Nucleus accumbens (tissue), 56 donors: ENCODE results near the gene RMND5B.
"Not testable (repeated sequence)": the region's sequence is repeated elsewhere in the genome, so short reads cannot be mapped to it uniquely, and the experiment has no call there.

Experiments used
- DNase-seq, 56 donors: peaks; one replicate each; lab custom pipeline; 2025; lab: John Stamatoyannopoulos, UW

Gene RMND5B

DNA sequence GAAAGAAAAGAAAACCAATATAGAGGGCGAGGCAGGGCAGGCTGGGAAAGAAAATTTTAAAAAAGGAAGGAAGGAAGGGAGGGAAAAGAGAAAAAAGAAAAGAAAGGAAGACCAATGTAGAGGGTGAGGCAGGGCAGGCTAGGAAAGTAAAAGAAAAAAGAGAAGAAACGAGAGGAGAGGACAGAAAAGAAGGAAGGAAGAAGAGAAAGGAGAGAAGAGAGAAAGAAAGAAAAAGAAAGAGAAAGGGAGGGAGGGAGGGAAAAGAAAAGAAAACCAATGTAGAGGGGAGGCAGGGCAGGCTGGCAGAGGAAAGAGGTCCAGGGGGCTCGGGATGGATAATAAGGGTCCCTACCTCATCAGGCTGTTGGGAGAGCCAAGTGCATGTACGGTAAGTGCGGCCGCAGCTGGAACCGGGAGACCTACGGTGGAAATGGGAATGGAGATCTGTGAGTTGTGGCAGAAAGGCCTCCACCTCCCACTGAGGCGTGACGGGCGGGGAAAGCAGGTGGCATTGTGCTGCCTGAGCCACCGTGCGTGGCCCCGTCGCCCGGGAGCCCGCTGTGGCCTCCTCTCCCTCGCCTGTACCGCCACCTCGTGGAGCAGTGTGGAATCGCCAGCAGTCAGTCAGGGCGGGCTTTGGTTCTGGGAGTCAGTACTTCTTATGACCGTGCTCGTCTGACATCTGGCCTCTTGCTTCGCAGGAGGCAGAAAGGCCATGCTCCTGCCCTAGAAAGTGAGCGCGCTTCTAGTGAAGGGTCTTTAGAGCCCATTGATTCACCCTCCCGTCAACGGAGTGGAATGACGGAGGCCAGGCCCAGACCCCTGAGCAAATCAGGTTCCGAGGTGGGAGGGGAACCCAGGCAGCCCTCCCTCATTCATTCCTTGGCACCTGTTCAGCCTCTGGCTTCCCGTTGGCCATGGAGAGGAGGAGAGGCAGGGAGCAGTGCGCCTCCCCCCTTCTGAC is 33.2 kb downstream of the RMND5B start:
- peak in 53 of 56 donors; percentile 11 to 90 (median 61) for DNase-seq

DNA sequence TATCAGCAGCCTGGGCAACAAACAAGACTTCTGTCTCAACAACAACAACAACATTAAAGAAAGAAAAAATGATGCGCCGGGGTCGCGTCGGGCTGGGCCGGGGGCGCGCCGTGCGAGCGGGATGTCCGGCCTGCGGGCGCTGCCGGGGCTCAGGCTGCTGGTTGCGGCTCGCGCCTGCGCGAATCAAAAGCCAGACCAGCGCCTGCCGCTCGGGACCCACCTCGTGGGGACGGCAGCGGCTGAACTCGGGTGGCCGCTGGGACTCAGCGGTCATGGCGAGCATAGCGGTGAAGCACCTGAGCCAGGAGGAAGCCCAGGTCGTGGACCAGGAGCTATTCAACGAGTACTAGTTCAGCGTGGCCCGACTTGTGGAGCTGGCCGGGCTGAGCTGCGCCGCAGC is 34.8 kb downstream of the RMND5B start:
- DNase-seq = no peak

DNA sequence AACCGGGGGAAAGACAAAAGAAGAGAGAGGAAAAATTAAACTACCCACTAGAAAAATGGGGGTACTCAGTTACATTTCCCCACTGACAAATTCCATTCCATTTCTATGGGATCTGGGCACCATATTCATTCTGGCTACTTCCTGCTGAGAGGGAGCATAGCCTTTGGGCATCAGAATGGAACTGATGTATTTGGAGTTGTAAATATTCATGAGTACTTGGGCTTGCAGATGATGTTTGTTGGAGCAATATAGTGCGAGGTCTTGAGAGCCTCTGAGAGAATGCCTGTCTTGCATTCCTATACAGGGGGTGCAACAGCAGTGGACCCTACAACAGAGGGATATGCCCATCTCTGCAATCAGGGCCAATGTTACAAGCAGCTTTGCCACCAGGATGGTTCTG is 39.6 kb downstream of the RMND5B start:
- no peak for DNase-seq

DNA sequence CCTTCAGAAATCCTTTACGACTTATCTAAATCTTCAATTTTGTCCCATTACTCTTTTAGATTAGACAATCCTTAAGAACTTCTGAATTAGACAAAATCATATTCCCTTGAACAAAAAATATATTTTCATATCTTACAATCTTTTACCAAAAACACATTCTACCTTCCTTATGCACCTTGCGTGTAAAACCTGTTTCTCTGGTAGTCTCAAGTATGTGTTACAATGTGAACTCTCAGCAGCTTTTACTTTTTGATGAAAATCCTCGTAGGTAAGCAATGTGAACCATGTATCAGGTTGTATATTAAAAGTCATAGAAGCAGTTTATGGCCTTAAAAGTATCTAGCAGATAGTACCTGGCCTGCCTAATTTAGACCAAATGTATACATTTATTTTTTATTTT is 43.6 kb downstream of the RMND5B start:
- no peak for DNase-seq

DNA sequence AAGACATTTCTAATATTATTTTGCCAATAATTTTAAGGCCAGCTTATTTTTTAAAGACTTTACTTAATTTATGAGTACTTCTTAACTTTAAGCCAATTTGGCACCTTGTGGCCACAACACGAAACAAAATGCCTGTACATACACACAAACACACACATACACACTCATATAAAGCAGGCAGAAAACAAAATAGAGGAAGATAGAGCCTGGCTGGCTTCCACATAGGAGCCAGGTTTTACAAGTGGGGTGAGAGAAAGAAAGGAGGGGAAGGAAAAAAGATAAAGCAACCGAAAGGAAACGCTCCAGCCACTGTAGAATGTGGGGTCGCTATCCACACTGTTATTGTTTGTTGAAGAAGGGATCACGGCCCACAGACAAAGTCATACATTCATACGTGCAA is 46.0 kb downstream of the RMND5B start:
- no peak for DNase-seq

DNA sequence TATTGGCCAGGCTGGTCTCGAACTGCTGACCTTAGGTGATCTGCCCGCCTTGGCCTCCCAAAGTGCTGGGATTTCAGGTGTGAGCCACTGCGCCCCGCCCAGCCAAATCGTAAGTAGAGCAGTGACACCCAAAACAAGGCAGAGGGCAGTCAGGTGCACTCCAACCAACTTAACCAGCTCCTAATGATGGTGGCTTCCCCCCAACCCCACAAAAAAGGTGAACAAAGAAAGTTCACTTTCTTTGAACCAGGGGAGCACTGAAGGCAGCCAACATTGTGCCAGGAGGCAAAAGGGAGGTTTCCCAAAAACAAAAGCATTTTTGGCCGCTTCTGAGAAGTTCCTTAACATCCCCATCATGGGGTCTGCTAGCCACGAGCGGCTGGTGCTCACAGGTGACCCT is 46.8 kb downstream of the RMND5B start:
- DNase-seq = no peak

DNA sequence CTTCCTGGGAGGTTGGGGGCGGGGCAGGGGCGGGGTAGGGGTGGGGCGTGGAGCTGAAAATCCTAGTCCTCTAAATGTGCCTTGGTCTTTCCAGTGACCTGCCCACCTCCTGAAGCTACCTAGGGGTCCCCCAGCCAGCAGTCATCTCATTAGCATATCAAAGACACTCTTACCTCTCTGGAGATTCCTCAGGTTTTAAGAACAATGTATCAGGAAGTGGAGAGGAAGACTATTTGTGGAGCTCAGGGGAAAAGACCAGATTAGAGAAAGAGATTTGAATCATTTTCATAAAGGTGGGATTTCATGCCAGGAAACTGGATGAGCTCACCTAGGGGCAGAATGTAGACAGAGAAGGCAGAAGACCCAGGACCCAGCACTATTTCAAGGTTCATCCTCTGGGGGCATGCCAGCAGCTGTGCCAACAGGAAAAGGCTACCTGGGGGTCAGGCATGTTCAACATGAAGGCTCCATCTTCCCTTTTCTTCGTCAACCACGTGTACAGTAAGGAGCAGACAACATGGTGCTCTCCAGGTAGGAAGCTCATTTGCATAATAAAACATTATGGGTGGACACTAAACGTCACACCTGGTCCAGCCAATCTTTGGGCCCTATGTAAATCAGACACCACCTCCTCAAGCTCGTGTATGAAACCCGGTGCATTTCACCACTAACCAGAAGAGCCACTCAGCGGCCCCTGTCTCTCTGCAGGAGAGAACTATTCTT is 49.5 kb downstream of the RMND5B start:
- DNase-seq = no peak

DNA sequence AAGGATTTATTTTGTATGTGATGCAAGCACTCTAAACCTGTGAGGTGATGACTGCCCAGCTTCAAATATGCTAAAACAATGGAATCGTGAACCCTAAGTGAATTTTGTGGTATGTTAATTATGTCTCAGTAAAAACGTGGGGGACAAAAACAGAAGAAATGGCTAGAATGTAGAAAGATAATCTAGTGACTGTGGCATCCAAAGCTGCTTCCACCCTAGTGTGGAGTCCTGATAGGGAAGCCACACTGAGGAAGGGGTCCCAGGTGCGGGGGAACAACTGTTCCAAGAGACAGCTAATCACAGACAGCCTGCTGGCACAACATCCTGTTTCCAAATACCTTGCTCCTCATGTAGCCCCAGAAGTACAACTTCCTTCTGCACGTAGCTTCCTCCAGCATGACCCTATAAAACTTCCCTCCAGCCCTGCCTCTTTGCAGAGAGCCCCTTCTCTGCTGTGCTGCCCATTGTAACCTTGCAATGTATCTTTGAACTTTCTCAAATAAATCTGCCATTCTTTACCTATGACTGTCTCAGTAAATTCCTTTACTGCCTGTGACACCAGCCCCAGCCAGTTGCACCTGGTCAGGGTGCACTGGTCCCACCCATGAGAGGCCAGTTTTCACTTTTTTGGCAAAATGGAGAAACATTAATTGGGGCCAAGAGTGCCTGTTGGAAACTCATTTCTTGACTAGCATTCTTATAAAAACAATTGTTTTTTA is 51.5 kb downstream of the RMND5B start:
- no peak for DNase-seq

DNA sequence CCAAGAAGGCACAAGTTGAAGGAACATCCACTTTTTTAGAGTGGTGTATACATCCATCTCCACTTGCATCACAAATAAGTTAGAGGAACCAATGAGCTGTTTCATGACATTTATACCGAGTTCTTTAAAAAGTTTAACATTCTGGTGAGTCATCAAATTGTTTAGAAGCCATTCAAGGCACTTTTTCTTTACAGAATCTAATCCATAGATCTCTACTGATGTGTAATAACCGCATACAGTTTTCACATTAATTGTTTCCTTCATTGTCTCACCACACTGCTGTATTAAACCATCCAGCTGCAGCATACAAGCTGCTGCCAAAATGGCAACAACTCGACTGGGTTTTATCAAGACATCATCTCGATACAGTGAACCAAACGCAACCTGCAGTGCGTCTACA is 55.6 kb downstream of the RMND5B start:
- no peak for DNase-seq

DNA sequence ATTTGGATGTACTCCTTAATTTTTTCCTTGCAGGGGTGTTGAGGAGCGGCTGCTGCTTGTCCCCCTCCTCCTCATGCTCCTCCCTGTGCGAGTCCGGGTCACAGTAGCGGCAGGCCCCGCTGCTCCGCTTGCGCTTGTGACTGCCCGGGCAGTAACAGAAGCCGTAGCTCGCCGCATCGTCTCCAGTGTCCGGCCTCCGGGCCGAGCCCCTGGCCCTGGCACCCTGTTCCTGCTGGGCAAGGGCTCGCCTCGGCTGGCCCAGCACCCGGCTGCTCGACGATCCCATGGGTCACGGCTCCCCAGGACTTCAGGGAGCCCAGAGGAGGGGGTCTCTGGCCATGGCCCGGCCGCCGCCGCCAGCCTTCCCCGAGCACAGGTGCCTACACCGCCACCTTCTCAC is 56.2 kb downstream of the RMND5B start, which contains the start of gene GMCL2:
TSS of gene GMCL2 (minus strand) at position 358 of the 400 bp plus-strand sequence. CDS start at position 286, 72 bp downstream.
- no peak for DNase-seq

DNA sequence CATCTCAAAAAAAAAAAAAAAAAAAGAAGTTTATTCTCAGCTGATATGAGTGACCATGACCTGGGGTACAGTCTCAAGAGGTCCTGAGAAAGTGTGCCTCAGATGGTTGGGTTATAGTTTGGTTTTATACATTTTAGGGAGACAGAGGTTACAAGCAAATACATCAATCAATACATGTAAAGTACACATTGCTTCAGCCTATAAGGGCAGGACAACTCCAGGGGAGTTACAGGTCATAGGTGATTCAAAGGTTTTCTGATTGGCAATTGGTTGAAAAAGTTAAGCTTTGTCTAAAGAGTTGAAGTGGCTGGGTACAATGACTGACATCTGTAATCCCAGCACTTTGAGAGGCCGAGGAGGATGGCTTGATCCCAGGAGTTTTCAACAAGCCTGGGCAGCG is 58.6 kb downstream of the RMND5B start:
- no peak for DNase-seq

DNA sequence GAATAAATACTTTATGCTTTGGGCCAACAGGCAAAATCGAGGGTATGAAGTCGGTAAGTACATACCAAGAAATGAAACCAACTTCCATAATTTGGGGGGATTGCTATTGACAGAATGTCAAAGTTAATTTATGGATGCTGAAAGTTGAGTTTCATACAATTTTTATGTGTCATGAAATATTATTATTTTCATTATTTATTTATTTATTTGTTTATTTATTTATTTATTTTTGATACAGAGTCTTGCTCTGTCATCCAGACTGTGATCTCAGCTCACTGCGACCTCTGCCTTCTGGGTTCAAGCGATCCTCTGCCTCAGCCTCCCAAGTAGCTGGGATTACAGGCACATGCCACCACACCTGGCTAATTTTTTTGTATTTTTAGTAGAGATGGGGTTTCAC is 60.8 kb downstream of the RMND5B start:
- no peak for DNase-seq

DNA sequence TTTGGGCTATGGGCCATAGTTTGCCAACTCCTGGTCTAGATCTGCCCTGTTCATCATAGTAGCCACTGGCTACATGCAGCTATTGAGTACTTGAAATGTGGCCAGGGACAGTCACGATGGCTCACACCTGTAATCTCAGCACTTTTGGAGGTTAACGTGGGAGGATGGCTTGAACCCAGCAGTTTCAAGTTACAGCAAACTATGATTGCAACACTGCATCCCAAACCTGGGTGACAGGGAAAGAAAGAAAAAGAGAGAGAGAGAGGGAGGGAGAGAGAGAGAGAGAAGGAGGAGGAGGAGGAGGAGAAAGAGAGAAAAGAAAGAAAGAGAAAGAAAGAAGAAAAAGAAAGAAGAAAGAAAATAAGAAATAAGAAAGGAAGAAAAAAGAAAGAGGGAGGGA is 61.4 kb downstream of the RMND5B start:
- no peak for DNase-seq

DNA sequence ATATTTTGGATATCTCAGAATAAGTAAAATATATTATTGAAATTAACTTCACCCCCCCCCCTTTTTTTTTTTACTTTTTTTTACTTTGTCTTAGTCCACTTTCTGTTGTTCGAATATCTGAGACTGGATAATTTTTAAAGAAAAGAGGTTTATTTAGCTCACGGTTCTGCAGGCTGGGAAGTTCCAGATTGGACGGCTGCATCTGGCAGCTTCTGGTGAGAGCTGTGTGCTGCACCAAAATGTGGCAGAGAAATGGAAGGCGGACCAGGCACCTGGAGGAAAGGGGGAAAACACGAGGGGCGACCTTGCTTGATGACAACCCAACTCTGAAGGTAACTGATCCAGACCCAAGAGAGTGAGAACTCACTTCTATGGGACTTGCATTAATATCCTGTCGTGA is 62.0 kb downstream of the RMND5B start:
- DNase-seq = no peak

DNA sequence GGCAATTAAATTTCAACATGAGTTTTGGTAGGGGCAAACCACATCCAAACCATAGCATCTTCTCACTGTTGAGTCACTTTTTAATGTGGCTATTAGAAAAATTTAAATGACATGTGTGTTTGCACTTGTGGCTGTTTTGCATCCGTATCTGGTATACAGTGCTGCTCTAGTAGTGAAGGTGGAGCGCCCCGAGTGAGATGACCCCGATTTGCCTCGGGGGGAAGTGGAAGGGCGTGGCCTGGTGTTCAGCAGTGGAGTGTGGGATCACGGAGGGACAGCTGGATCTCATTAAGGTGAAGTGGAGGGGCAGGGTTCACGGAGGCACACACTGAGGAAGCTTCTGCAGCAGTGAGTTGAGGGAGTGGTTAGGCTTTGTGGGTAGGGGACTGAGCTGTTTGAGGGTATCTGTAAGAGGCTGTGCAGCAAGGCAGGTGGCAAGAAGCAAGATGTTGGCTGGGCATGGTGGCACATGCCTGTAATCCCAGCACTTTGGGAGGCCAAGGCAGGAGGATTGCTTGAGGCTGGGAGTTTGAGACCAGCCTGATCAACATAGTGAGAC is 62.5 kb downstream of the RMND5B start:
- no peak for DNase-seq

DNA sequence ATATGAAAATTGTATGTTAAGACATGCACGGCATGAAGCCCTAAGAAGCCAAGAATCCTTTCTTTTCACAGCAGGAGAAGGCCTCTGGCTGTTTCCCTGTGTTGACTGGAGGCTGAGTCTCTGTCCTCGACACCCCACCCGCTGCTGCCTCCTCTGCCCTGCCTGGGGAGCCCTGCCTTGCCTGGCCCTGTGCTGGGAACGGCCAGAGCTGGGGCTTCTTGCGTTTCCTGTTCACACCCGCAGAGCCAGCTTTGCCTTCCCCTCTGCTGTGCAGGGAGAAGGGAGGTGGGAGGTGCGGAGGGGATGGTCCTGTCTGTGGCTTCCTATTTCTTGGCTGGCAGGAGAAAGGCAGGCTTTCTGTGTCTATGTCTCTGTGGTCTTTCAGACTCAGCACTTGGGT is 63.2 kb downstream of the RMND5B start:
- no peak for DNase-seq

DNA sequence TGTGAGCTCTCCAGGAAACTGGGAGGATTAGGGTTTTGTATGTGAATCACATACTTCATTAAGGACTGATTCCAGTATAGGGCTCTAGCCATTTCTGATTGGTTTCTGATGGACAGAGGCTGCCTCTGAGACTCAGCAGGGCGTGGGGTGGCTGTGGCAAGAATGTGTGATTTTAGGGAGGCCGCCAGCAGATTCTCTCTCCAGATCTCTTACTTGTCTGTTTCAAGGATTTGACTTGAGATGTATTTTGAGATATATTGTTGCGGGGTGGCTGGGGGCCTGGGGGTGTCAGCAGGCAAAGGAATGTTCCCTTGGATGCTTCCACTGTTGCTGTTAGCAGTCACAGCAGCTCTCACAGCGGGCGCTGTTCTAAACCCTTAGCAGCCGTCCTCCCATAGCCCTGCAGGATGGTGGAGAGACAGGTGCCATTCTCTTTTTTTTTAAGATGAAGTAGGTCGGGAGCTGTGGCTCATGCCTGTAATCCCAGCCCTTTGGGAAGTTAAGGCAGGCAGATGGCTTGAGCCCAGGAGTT is 65.5 kb downstream of the RMND5B start:
- DNase-seq = no peak

DNA sequence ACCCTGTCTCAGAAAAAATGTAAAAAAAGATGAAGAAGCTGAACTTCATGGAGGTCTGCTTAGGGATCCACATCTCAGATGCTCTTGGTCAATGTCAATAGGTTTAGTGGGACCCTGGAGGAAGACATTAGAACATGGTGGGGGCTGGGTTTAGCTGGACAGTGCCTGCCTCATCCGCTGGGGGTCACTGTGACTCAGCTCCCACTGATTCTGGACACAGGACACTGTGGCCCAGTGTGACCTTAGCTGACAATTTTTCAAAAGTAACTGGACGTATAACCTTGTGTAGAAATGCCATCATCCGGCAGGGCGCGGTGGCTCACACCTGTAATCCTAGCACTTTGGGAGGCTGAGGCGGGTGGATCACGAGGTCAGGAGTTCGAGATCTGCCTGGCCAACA is 66.2 kb downstream of the RMND5B start:
- no peak for DNase-seq

DNA sequence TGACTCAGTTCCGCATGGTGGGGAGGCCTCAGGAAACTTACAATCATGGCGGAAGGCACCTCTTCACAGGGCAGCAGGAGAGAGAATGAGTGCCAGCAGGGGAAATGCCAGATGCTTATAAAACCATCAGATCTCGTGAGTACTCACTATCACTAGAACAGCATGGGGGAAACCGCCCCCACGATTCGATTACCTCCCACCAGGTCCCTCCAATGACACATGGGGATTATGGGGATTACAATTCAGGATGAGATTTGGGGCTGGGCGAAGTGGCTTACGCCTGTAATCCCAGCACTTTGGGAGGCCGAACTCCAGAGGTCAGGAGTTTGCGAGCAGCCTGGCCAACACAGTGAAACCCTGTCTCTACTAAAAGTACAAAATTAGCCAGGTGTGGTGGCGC is 67.3 kb downstream of the RMND5B start:
- DNase-seq = not testable (repeated sequence)

DNA sequence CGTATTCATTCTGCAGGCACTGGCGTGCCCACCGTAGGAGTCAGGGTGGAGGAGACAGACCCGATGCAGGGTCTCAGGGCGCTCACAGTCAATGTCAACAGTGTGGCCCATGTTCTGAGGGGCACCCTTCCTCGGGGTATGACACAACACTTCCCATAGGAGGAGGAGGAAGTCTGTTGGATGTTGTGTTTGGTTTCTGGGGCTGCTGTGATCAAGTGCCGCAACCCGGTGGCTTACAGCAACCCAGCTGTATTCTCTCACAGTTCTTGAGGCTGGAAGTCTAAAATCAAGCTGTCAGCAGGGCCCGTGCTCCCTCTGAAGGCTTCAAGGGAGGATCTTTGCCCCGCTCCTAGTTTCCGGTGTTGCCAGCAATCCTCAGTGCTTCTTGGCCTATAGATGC is 67.9 kb downstream of the RMND5B start:
- no peak for DNase-seq
